ENCODE measurements around the gene RPS3.

The RPS3 gene

DNA sequence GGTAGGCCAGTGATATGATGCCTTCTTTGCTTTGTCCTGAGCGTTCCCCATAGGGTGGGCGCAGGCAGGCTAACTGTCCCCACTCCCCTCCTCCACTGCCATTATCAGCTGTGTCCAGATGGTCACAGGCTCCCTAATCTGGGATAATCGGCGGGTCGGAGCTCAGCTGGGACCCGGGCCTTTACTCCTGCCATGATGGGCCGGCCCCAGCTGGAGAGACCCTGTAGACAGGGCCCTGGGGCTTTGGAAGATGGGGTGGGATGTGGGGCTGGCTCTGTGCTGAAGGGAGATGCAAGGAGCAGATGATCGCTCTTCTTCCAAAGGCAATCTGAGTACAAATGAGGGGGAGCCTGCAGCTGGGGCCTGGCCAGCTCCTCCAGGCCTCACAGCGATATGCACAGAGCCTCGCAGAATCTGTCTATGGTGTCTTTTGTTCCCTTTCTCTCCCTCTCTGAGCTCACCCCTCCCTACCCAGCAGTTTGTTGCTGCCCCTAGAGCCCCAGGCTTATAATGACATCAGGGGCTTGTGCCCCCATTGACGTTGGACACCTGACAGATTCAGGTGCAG, 21.8 kb downstream of the RPS3 start:
- DNase-seq: no peak

DNA sequence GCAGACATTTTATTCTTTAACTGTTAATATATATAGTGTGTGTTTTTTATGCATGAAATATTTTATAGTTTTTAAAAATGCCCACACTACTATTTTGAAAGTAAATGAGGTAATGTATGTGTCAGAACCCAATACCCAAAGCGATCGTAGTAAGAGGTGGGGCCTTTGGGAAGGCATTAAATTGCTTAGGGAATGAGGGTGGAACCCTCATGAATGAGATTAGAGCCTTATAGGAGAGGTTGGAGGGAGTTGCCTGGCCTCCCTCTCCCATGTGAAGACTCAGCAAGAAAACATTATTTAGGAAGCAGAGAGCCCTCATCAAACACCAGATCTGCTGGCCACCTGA, 22.6 kb downstream of the RPS3 start:
- DNase-seq: no peak

DNA sequence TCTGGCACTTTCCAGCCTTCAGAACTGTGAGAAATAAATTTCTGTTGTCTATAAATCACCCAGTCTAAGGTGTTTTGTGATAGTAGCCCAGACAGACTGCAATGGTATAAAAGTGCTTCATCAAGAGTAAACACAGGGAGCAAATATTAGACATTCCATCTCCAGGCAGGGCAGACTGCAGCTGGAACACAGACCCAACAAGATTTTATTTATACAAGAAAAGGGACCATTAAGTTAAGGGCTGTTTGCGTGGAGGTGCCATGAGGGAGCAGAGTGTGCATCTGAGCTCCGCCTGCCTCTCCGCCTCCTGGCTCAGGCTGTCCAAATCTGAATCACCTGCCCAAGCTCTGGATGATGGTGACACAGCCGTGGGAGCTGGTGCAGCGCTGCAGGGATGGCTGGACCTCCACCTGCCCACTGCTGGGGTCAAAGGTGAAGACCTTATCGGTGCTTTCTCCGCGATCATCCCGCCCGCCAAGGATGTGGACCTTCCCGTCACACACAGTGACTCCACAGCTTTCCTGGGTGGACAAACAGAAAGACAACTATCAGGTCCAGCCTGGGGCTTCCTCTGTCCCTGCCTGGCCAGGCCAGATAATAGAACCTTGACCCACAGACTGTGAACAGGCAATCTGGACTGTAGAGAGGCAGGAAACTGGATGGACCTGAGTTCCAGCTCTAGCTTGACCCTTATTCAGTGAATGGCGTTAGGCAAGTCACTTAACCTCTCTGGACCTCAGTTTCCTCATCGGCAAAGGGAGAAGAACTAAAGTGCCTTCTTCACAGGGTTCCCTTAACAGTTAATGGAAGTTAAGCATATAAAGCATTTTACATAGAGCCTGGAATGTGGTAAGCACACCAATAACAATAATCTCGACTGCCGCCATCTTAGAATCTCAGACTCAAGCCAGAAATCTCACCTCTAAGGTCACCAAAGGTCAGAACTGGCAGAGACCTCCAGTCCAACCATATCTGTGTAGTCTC, 23.2 kb downstream of the RPS3 start:
- DNase-seq: no peak

DNA sequence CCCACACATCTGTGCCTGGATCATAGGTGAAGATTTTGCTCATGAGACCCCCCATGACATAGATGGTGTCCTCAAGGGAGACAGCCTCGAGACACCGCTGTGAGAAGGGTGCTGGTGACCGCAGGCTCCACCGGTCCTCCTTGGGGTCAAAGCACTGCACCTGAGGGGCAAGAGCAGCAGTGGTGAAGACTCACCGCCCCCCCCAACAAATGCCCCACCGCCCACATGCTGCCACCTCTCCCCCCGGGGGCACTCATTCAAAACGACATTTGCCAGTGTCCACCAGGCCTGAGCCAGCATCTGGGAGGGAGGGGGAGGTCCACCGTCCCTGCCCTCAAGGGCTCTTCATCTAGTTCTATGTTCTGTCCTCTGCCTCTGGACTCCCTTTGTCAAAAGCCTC, 24.4 kb downstream of the RPS3 start:
- DNase-seq: no peak

DNA sequence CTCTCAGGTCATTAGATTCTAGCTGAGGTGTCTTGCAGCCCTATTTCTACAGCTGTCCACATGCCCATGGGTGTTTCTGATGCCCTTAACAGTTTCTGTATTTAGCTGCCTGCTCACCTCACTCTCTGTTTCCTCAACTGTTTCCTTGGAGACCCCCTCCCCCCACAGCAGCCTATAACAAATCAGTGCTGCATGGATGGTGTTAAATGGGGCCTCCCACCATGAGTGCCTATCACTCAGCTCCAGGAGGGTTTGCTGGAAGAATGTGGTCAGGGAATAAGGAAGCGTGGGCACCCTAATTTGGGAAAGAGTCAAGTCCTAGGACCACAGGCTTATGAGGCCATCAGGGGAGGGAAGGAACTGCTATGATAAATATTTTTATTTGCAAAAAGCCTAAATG, 25.1 kb downstream of the RPS3 start:
- no peak for DNase-seq

DNA sequence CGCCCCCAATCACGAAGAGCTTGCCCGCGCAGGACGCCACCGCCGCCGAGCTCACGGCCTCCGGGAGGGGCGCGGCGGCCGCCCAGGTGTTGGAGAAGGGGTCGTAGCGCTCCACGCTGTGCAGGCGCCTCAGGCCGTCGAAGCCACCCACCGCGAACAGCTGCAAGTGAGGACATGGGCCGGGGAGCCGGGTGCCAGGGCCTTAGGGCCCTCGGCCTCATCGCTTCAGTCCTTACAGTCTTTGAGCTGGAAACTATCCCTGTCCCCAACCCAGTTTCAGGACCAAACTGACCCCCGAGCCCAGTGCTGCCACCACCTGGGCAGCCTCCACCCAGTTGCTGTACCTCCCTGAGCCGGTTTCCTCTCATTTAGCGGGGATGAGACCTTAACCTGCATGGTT, 26.1 kb downstream of the RPS3 start:
- no peak for DNase-seq

DNA sequence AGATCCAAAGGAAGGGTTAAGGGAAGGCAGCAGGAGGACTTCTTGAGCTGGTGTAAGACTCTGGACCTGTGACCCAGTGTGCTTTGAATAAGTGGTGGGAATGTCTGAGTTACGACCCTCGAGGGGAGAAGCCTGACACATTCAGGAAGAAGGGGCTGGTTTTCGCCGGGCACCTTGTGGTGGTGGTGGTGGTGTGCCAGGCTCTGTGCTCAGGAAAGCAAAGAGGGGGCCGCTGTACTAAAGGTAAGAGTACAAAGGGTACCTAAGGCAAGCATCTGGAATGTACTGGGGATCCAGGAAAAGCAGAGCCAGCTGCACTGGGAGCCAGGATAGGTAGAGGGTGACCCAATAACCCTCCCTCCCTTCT, 27.4 kb downstream of the RPS3 start:
- DNase-seq: no peak

DNA sequence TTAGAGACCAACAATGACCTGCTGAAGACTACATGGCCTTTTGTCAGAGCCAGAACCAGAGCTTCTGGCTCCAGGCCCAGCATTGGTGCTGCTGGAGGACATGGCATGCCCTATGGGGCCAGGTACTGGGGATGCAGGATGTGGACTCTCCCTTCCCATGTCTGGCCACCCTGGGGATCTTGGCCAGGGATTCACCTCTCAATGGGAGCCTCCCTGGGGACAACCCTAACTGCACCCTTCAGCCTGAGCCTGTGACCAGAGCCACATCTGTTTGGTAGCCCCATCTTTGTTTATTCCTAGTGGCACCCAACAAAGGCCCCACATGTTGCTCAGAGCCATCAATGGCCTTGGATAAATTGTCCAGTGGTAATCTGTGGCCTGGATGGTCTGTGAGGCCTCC, 27.9 kb downstream of the RPS3 start:
- DNase-seq: no peak

DNA sequence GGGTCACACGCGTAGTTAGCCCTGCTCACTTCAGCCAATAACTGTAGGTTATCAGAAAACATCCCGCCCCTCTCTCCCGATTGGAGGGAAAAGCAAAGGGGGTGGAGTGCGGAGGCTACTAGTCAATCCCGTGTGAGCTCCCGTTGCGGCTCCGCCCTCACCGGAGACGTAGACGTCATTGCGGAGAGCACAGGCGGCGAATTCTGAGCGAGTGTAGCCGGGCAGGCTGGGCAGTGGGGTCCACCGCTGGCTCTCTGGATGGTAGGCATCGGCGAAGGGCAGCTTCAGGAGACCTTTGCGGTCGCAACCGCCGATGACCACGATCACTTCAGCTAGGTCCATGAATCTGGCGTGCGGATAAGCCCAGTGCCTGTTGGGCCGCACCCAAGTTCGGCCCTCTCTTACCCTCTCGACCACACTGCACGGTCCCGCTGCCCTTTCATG, 29.0 kb downstream of the RPS3 start:
- peak; percentile 43 to 53 for DNase-seq

DNA sequence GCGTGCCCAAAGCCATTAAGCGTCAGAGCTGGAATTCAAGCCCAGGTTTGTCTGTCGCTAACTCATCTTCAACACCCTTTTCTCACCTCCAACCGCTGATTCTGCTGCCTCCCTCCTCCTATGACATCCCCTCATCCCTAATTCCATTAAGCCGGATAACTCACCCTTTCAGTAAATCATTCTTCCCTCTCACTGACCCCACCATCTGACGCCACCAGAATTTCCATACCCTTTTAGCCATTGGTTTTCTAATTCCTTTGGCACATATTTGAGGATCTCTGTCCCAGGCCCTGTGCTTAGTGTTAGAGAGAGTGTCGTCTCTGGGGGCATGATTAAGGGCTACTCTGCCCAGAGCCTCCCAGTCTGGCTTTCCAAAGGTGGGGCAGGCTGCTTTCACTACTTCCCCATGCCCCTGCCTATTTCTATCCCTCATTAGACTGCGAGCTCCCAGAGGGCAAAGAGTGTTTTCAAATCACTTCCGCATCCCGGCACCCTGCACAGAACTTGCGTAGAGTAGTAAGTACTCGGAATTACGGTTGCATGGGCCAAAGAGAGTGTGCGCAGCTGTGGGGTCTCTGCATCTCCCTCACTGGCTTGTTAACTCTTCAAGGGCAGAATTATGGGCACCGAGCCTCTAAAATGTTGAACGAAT, 29.8 kb downstream of the RPS3 start:
- DNase-seq: no peak

DNA sequence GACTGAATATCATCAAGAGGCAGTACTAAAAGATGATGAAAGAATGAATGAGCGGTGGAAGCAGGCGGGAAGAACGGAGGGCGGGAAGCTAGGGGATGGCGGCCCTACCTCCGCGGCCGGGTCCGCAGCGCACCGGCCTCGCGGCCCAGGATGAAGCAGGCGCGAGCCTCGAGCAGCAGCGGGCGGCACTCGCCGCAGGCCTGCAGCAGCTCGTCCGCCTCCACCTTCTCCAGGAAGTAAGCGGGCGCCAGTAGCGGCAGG, 30.3 kb downstream of the RPS3 start:
- no peak for DNase-seq

DNA sequence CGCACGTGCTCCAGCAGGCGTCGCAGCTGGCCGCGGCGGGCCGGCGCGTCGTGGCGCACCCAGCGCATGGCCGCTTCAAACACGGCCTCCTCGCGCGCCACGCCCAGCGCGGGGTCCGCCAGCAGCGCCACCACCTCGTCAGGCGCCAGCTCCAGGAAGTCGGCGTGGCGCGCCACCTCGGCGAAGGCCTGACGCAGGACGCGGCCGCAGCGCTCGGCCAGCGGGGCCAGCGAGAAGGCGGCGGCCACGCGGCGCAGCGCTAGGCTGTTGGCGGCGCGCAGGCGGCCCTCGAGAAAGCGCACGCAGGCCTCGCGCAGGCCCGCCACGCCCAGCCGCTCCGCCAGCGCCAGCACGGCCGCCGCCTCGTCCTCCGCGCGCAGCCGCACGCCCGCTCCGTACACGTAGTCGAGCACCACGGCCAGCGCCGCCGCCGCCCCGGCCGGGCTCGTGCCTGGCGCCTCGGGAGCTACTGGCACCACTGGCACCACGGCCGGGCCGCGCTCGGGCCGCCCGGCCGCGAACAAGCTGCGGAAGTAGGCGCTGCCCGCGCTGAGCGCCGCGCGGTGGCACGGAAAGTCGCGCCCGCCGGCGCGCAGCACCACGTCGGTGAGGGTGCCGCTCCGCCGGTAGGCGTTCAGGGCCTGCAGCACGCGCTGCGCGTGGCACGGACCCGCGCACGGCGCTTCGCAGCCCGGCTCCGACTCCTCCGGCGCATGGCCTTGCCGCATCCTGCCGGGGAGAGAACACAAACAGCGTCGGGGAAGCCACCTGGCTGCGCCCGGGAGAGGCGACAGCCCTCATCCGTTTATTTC, 30.8 kb downstream of the RPS3 start:
- DNase-seq: peak; percentile 47 to 60

DNA sequence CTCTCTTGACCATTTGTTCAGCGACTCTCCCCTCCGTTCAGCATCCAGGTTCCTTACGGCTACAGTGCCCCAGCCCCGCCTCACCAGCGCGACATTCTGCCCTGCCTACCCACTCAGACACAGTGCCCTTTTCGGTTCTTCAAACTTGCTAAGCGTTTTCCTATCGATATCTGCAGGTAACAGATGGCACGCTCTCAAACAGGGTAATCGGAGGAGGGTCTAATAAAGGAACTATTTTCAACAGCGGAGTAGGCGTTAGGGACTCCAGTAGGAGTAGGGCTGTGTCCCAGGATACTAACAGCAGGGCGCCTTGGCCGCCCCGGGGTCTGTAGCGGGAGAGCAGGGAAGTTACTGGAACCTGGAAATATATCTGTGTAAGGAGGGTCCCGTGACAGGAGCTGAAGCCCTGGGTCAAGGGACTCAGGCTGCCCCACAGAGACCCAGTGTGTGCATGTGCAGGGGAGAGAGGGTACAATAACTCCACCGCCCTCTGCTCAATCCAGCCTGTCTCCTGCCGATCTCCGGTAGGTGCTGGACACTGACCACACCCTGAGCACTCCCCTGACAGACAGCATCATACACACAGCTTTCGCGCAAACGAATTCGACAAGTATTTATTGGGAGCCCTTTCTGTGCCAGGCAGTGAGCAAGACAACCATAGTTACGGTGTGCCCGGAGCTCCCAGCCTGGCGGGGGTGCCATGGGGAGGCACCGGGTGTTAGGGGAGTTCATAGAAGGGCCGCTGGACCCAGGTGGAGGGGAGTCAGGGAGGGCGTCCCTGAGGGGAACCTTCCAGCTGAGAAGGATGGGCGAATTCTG, 31.6 kb downstream of the RPS3 start:
- DNase-seq: no peak

DNA sequence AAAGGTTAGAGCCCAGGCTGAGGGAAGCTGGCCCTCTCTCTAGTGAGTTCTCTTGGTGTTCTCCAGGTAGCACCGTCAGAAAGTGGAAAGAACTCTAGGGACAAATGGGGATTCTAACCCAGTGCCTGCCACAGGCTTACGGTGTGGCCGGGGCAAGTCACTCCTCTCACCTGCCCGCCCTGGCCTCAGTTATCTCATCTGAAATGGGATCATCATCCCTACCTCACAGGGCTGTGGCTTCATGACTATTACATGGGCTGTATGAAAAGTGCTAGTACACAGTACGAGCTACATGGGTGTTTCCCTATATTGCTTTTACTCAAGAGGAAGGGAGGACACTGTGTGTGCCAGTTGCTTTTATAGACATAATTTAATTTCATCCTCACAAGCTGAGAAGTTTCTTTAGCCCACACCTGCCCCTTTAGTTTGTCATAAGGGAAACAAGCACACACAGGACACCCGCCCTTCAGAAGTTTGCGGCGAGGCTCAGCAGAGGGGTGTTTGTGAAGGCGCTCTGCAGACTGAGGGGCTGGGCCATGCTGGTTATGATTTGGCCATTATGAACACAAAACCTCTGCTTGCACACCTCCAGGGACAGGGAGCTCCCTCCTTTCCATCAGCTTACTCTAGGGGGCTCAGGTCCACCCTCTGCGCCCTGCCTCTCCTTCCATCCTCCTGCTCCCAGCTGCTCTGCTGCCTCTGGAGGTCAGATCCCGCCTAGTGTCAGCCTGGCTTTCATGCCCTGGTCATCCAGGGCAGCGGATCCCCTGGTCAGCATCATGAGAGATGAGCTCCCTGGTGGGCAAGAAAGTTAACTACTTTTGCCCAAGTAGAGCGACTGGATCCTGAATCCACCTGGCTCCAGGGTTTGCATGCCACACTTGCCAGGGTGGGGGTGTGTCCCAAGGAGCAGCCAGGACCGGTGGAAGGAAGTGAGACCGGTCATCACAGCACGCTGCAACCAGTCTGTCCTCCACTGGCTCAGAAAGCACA, 32.5 kb downstream of the RPS3 start:
- DNase-seq: no peak

DNA sequence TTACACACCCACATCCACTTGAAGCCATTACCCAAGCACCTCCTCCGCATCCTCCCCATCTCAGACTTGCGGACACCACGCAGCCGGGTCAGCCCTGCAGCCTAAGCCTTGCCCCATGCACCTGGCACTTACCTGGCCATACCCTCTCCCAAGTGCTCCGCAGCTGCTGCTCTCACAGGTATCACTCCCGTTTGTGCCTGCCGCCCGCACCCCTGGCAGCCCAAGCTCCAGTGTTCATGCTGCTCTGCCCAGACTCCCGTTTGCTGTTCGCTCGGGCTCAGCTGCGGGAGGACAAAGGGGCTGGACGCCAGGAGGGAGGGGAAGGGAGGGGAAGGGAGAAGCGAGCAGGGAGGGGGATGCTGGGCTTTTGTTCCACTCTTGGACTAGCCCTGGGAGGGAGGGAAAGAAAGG, 33.6 kb downstream of the RPS3 start, which contains the start of gene KLHL35:
KLHL35 (minus strand) TSS at position 293 of the 411 bp plus-strand sequence. CDS start 2,574 bp downstream, outside the sequence.
- DNase-seq: no peak

DNA sequence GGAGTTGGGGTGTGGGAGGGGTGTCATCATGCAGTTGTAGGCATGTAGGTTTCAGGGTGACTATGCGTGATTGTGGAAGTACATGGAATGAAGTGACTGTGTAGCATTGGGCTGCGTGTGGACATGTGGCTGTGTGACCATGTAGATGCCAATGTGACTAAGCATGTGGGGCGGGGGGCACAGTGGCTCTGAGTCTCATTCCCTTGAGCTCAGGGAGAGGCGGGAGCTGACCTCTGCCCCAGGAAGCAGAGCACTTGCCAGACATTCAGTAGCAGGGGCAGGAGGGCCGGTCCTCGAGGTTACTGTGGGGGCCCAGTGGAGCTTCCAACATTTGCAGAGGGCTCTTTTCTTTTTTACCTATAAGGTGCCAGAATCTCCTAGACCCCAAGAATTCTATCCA, 34.1 kb downstream of the RPS3 start:
- DNase-seq: no peak

DNA sequence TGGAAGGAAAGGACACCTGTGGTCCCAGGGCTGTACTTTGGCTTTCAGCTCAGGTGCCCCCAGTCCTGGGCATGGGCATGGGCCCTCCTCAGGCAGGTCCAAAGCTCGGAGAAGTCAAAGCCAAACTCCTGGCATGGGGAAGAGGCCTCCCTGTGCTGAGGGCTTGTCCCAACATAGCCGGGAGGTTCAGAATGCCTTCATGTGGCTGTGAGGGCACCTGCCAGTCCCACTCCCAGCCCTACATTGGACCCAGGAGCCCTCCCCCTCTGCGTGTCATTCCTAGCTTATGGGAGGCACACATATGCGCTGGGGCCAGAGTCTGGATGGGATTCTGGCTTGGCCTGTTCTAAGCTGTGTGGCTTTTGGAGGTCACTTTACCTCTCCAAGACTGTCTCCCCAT, 34.7 kb downstream of the RPS3 start:
- DNase-seq: no peak

DNA sequence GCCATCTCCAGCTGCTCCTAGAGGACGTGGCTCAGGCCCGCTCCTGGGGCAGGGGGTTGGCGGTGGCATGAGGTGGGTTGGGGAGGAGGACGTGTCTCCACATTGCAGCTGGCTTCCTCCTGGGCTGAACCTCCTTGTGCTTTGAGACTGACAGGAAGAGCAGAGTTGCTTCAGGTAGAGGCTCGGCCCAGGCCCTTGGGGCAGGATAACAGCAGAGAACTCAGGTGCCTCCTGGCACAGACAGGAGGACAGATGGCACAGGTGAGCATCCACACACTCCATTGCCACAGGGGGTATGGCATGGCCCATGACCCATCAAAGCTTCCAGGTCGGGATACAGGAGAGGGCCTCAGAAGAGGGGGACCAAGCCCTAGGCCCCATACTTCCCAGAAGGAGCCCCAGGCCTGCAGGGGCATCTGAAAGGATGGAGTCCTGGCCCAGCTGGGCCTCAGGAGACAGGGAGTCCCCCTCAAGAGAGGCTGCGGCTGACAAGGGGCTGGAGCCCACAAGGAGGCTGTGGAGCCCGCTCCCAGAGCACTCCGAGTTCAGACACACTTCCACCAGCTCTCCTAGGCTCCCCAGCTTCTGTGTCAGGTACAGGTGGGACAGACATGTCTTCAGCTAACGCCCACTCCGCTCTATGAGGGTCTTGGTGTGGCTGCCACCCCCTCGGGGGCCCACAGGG, 35.7 kb downstream of the RPS3 start:
- no peak for DNase-seq

DNA sequence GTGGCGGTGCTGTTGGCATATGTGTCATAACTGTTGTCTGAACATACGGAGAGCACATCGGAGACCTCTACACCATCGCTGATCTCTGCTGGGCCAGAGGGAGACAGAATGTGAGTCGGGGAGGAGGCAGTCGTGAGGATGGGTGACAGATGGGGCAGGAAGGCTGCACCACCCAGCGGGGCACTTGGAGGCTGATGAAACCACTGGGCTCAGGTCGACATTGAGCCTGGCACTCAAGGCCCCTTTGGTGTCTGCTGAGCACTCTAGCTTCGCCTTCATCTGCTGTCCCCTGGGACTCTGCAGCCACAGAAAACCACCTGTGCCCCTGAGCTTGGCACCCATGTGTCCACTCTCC, 36.2 kb downstream of the RPS3 start:
- no peak for DNase-seq

DNA sequence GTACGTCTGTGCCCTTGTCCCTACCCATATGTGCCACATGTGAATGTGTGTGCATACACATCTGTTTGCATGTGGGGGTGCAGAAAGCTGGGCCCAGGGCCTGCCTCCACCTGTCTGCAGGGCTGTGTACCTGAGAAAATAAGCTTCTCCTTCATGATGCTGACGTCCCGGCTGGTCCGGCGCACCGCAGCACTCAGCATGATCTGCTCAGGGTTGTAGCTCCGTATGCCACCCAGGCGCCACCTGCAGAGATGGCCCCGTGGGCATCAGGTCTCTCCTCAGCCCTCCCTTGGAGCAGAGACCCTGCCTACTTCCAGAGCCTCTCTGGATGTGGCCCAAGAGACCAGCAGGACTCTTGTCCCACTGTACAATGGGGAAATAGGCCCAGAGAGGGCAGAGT, 37.5 kb downstream of the RPS3 start:
- DNase-seq: no peak
